Measurements from ENCODE around the gene ROBO2. TPM values are rescaled to one million over a fixed set of nuclear protein-coding genes. Genes with fewer than 3 reads are reported as not detected.

The ROBO2 gene
- total and polyA plus RNA-seq, 2 experiments from 2014 or later = 1.5 to 7.8 TPM

DNA sequence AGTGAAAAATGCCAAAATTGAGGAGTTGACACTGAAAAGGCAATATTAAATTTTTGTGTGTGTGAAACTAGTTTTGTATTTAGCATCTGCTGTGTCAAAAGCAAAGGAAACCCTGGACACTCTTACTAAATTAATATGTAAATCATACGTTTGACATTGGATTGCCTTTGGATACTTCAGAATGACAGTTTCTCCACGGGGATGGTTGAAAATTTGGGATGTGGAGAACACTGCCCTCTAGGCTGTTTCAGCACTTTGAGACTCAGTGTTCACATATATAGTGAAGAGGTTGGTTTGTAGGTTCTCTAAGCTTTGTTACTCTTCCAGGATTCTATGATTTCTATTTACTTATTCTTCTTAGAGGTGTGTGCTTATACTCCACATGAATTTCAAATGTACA, 3.0 kb downstream of the ROBO2 start:
- H3F3A ChIP-seq (replicated peaks; ENCODE audit: low read depth) = no peaks in the 10 kb centered on the region
- H3K4me3 ChIP-seq = no peak overlapping the region
- DNase-seq (ENCODE audit: low spot score) (peak; percentile 24), ATAC-seq (no peak)
- H3K4me2 ChIP-seq = no peak overlapping the region
- peaks cover 34% of the 10 kb centered on the region for H3K27me3 ChIP-seq (ENCODE audit: insufficient read depth)
- no peak overlapping the region for H2AFZ ChIP-seq
- H3K4me3 Mint-ChIP-seq = no peak overlapping the region
- peaks cover 17% of the 10 kb centered on the region for H3K4me1 Mint-ChIP-seq
- no peaks in the 10 kb centered on the region; the same call in 2 of the 3 replicates for H3K36me3 Mint-ChIP-seq (ENCODE audit: low read depth)
- no peaks in the 10 kb centered on the region for H3K79me2 ChIP-seq (replicated peaks; ENCODE audit: insufficient read depth)
- peaks cover 10% of the 10 kb centered on the region for H3K27me3 Mint-ChIP-seq (ENCODE audit: insufficient read depth, low read depth, poor library complexity)
- no peak overlapping the region for H3K27ac Mint-ChIP-seq
- H3K4me1 ChIP-seq (ENCODE audit: insufficient read depth) = peaks cover 18% of the 10 kb centered on the region
- TF ChIP-seq EZH2 (IDR thresholded peaks at IDR 0.05; ENCODE audit: low read depth, unreplicated experiment) (no peak), ZNF114 (CRISPR knock-in tag; IDR thresholded peaks at IDR 0.05) (no peak), EZH2phosphoT487 (IDR thresholded peaks at IDR 0.05; ENCODE audit: unreplicated experiment) (no peak), STAT1 (IDR thresholded peaks at IDR 0.05; ENCODE audit: unreplicated experiment) (no peak), JUNB (IDR thresholded peaks at IDR 0.05; ENCODE audit: unreplicated experiment) (no peak), POLR2AphosphoS5 (IDR thresholded peaks at IDR 0.05; ENCODE audit: low read depth) (no peak)
- TF ChIP-seq, protein P1, sequence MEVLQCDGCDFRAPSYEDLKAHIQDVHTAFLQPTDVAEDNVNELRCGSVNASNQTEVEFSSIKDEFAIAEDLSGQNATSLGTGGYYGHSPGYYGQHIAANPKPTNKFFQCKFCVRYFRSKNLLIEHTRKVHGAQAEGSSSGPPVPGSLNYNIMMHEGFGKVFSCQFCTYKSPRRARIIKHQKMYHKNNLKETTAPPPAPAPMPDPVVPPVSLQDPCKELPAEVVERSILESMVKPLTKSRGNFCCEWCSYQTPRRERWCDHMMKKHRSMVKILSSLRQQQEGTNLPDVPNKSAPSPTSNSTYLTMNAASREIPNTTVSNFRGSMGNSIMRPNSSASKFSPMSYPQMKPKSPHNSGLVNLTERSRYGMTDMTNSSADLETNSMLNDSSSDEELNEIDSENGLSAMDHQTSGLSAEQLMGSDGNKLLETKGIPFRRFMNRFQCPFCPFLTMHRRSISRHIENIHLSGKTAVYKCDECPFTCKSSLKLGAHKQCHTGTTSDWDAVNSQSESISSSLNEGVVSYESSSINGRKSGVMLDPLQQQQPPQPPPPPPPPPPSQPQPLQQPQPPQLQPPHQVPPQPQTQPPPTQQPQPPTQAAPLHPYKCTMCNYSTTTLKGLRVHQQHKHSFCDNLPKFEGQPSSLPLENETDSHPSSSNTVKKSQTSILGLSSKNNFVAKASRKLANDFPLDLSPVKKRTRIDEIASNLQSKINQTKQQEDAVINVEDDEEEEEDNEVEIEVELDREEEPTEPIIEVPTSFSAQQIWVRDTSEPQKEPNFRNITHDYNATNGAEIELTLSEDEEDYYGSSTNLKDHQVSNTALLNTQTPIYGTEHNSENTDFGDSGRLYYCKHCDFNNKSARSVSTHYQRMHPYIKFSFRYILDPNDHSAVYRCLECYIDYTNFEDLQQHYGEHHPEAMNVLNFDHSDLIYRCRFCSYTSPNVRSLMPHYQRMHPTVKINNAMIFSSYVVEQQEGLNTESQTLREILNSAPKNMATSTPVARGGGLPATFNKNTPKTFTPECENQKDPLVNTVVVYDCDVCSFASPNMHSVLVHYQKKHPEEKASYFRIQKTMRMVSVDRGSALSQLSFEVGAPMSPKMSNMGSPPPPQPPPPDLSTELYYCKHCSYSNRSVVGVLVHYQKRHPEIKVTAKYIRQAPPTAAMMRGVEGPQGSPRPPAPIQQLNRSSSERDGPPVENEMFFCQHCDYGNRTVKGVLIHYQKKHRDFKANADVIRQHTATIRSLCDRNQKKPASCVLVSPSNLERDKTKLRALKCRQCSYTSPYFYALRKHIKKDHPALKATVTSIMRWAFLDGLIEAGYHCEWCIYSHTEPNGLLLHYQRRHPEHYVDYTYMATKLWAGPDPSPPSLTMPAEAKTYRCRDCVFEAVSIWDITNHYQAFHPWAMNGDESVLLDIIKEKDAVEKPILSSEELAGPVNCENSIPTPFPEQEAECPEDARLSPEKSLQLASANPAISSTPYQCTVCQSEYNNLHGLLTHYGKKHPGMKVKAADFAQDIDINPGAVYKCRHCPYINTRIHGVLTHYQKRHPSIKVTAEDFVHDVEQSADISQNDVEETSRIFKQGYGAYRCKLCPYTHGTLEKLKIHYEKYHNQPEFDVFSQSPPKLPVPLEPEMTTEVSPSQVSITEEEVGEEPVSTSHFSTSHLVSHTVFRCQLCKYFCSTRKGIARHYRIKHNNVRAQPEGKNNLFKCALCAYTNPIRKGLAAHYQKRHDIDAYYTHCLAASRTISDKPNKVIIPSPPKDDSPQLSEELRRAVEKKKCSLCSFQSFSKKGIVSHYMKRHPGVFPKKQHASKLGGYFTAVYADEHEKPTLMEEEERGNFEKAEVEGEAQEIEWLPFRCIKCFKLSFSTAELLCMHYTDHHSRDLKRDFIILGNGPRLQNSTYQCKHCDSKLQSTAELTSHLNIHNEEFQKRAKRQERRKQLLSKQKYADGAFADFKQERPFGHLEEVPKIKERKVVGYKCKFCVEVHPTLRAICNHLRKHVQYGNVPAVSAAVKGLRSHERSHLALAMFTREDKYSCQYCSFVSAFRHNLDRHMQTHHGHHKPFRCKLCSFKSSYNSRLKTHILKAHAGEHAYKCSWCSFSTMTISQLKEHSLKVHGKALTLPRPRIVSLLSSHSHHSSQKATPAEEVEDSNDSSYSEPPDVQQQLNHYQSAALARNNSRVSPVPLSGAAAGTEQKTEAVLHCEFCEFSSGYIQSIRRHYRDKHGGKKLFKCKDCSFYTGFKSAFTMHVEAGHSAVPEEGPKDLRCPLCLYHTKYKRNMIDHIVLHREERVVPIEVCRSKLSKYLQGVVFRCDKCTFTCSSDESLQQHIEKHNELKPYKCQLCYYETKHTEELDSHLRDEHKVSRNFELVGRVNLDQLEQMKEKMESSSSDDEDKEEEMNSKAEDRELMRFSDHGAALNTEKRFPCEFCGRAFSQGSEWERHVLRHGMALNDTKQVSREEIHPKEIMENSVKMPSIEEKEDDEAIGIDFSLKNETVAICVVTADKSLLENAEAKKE (CRISPR knock-in tag; IDR thresholded peaks at IDR 0.05) = no peak
- TF ChIP-seq, protein P2, sequence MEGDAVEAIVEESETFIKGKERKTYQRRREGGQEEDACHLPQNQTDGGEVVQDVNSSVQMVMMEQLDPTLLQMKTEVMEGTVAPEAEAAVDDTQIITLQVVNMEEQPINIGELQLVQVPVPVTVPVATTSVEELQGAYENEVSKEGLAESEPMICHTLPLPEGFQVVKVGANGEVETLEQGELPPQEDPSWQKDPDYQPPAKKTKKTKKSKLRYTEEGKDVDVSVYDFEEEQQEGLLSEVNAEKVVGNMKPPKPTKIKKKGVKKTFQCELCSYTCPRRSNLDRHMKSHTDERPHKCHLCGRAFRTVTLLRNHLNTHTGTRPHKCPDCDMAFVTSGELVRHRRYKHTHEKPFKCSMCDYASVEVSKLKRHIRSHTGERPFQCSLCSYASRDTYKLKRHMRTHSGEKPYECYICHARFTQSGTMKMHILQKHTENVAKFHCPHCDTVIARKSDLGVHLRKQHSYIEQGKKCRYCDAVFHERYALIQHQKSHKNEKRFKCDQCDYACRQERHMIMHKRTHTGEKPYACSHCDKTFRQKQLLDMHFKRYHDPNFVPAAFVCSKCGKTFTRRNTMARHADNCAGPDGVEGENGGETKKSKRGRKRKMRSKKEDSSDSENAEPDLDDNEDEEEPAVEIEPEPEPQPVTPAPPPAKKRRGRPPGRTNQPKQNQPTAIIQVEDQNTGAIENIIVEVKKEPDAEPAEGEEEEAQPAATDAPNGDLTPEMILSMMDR (conservative IDR thresholded peaks at IDR 0.05; ENCODE audit: low read depth in 2 of 2) = peak; percentile 49 to 52
- no peaks in the 10 kb centered on the region for H4K20me1 ChIP-seq (replicated peaks; ENCODE audit: insufficient read depth)
- H3K36me3 ChIP-seq (ENCODE audit: insufficient read depth) = no peaks in the 10 kb centered on the region
- H3K9me2 ChIP-seq (ENCODE audit: insufficient read depth) = no peaks in the 10 kb centered on the region
- H3K9me3 Mint-ChIP-seq = no peaks in the 10 kb centered on the region
- H3K27ac ChIP-seq (ENCODE audit: low read depth) = no peak overlapping the region
